HepG2 (cell line): ENCODE measurements around the gene ADORA2B. TPM values are rescaled to one million over a fixed set of nuclear protein-coding genes. Genes with fewer than 3 reads are reported as not detected.

Experiments
- ATAC-seq: fragments of 200-7000 bp; cut with Tn5 transposase; 3 replicates; pipeline ENCODE4 v1.9.1; 2020; ENCODE audit warnings: mild to moderate bottlenecking, moderate library complexity
- BruUV-seq: library from RNA; stranded (reverse); fragments of 400-500 nt; replicated peaks from 2 replicates; lab custom pipeline; 2021; lab: Mats Ljungman, UMichigan
- CTCF ChIA-PET: fragments of 300-600 bp; formaldehyde crosslinking; extraction: SDS; loops from one replicate; lab custom pipeline; 2021; ENCODE audit warnings: low total read pairs, inconsistent platforms, low intra/inter-chr PET ratio; lab: Yijun Ruan, JAX
- POLR2A ChIA-PET: fragments of 350-600 bp; sonication (Branson Sonifier 250); formaldehyde crosslinking; loops from one replicate; lab custom pipeline; 2020; ENCODE audit warnings: antibody characterized with exemption, inconsistent platforms; lab: Yijun Ruan, JAX
- DNase-seq: peaks from one replicate; pipeline ENCODE4 v3.0.0-alpha.2; 2015; ENCODE audit warnings: low spot score
- FAIRE-seq: peaks from 3 replicates; lab custom pipeline; 2011; peaks lifted over from hg19 to GRCh38; lab: Jason Lieb, UNC
- H2AFZ ChIP-seq: one replicate; pipeline ENCODE4 v1.6.1; 2011; ENCODE audit warnings: low read length, inconsistent platforms
- H3K27ac ChIP-seq: fragments of 300-600 bp; 3 replicates; pipeline ENCODE4 v1.8.0; 2011; ENCODE audit warnings: mixed run types, mild to moderate bottlenecking, mixed read lengths, low read length, inconsistent platforms; ENCODE audit not compliant: insufficient read depth; ENCODE audit errors: extremely low read length
- H3K27me3 ChIP-seq, 2 experiments: fragments of 200-600 bp in 1 of 2; 2 replicates in 1 of 2; 3 replicates in 1 of 2; pipeline versions ENCODE4 v1.6.0 to v1.8.0; 2011; ENCODE audit warnings: low read length in 2 of 2, mild to moderate bottlenecking in 2 of 2, moderate library complexity in 2 of 2, inconsistent platforms in 1 of 2; ENCODE audit not compliant: insufficient read depth in 2 of 2, control insufficient read depth in 1 of 2
- H3K36me3 ChIP-seq, 2 experiments: fragments of 200-600 bp in 1 of 2; replicated peaks in 1 of 2; 2 replicates in 1 of 2; 3 replicates in 1 of 2; pipeline versions ENCODE4 v1.5.1 to v1.8.0; 2011; ENCODE audit warnings: low read length in 2 of 2, inconsistent platforms in 1 of 2; ENCODE audit not compliant: insufficient read depth in 2 of 2, control insufficient read depth in 1 of 2
- H3K4me1 ChIP-seq: 2 replicates; pipeline ENCODE4 v1.5.1; 2012; ENCODE audit warnings: low read length, inconsistent platforms; ENCODE audit not compliant: insufficient read depth
- H3K4me2 ChIP-seq: 2 replicates; pipeline ENCODE4 v1.6.0; 2011; ENCODE audit warnings: low read depth, low read length, inconsistent platforms
- H3K4me3 ChIP-seq, 3 experiments: fragments of 200-600 bp in 1 of 3; sonication (generic), shearing (Covaris generic) in 1 of 3; replicated peaks in 1 of 3; 2 replicates each; pipeline ENCODE4 v1.5.1; 2011 to 2016; ENCODE audit warnings: low read length in 3 of 3, inconsistent platforms in 2 of 3, low read depth in 2 of 3, mild to moderate bottlenecking in 2 of 3, control low read depth in 1 of 3, mixed read lengths in 1 of 3; ENCODE audit not compliant: insufficient read depth in 1 of 3
- H3K79me2 ChIP-seq: one replicate; pipeline ENCODE4 v1.6.1; 2011; ENCODE audit warnings: low read length, inconsistent platforms; ENCODE audit not compliant: insufficient read depth
- H3K9ac ChIP-seq: 2 replicates; pipeline ENCODE4 v1.6.0; 2011; ENCODE audit warnings: mild to moderate bottlenecking, low read depth, low read length, inconsistent platforms; ENCODE audit not compliant: insufficient read depth
- H3K9me3 ChIP-seq: 2 replicates; pipeline ENCODE4 v1.5.1; 2012; ENCODE audit warnings: mild to moderate bottlenecking, low read length
- H4K20me1 ChIP-seq: 2 replicates; pipeline ENCODE4 v1.6.0; 2011; ENCODE audit warnings: inconsistent platforms, mild to moderate bottlenecking, low read length, moderate library complexity; ENCODE audit not compliant: insufficient read depth
- BHLHE40 ChIP-seq: IDR thresholded peaks from 2 replicates; pipeline ENCODE4 v1.6.1; 2011; ENCODE audit warnings: low read length, improper control_type of control experiment
- HOXA3 ChIP-seq: sonication (generic); formaldehyde crosslinking; IDR thresholded peaks from 2 replicates; pipeline ENCODE4 v1.5.0; 2020; ENCODE audit warnings: missing genetic modification reagents
- JUN ChIP-seq: sonication (generic); formaldehyde crosslinking; IDR thresholded peaks from 2 replicates; pipeline ENCODE4 v1.4.0; 2020; ENCODE audit warnings: mild to moderate bottlenecking, missing genetic modification reagents
- NFKBIZ ChIP-seq: IDR thresholded peaks from 2 replicates; pipeline ENCODE4 v1.6.1; 2018; ENCODE audit warnings: missing genetic modification reagents, missing compliant biosample characterization
- NKX3-1 ChIP-seq: sonication (generic); formaldehyde crosslinking; IDR thresholded peaks from 2 replicates; pipeline ENCODE4 v1.5.0; 2020; ENCODE audit warnings: missing genetic modification reagents
- PBX3 ChIP-seq: sonication (generic); formaldehyde crosslinking; IDR thresholded peaks from 2 replicates; pipeline ENCODE4 v1.8.1; 2023; ENCODE audit warnings: missing genetic modification reagents, inconsistent platforms, borderline replicate concordance
- SOX6 ChIP-seq, 2 experiments: fragments of 450-650 bp in 1 of 2; sonication (generic) in 1 of 2; formaldehyde crosslinking in 1 of 2; IDR thresholded peaks; 2 replicates each; pipeline versions ENCODE4 v1.4.0 to v1.6.1; 2017 to 2020; ENCODE audit warnings: antibody characterized with exemption in 1 of 2, mild to moderate bottlenecking in 1 of 2, missing genetic modification reagents in 1 of 2
- TFDP1 ChIP-seq: IDR thresholded peaks from 2 replicates; pipeline ENCODE4 v1.6.1; 2016; ENCODE audit warnings: missing compliant biosample characterization, missing genetic modification reagents, borderline replicate concordance
- TRIM22 ChIP-seq: fragments of 450-650 bp; IDR thresholded peaks from 2 replicates; pipeline ENCODE4 v1.6.1; 2017
- U2AF2 ChIP-seq: fragments of 200-400 bp; formaldehyde crosslinking; IDR thresholded peaks from 2 replicates; pipeline ENCODE4 v1.6.1; 2017; ENCODE audit warnings: low read depth, mild to moderate bottlenecking, low read length
- ZNF660 ChIP-seq: sonication (generic); formaldehyde crosslinking; IDR thresholded peaks from 2 replicates; pipeline ENCODE4 v1.5.1; 2020; ENCODE audit warnings: mild to moderate bottlenecking, low read depth, missing genetic modification reagents, borderline replicate concordance
- ZNF704 ChIP-seq: sonication (generic); formaldehyde crosslinking; IDR thresholded peaks from 2 replicates; pipeline ENCODE4 v1.8.1; 2023; ENCODE audit warnings: mild to moderate bottlenecking, inconsistent platforms, moderate library complexity, missing genetic modification reagents, borderline replicate concordance
- ZNF777 ChIP-seq: sonication (generic); formaldehyde crosslinking; IDR thresholded peaks from 2 replicates; pipeline ENCODE4 v1.4.0; 2020; ENCODE audit warnings: missing genetic modification reagents
- ZSCAN30 ChIP-seq: sonication (generic); formaldehyde crosslinking; IDR thresholded peaks from 2 replicates; pipeline ENCODE4 v1.5.0; 2020; ENCODE audit warnings: mild to moderate bottlenecking, missing genetic modification reagents
- WGBS: methylation state at CpG from one replicate; pipeline ENCODE4 v1.1.6; 2017; ENCODE audit warnings: low lambda C conversion rate; 5-methylcytosine and 5-hydroxymethylcytosine counted together
- in situ Hi-C: cut with HindIII; loops from 2 replicates; pipeline ENCODE4 v1.10.0; 2017; ENCODE audit warnings: low pct_unique_long_range_greater_than_20kb; ENCODE audit not compliant: extremely low pct_ligation_motif_present
- intact Hi-C: fragments of 100-400 bp; cut with micrococcal nuclease; formaldehyde crosslinking; loops from one replicate; pipeline ENCODE4 v1.10.0; 2022; ENCODE audit not compliant: unreplicated experiment
- polyA plus RNA-seq, 8 experiments: library from polyadenylated mRNA; depleted of rRNA in 3 of 8; stranded (reverse) in 7 of 8; unstranded in 1 of 8; fragments of >200 nt; fragmentation: Illumina TruSeq in 4 of 8; extraction: Trizol in 4 of 8; gene quantifications; 2 replicates each; pipeline versions ENCODE4 v1.2.1 to v1.2.3, GENCODE V29; 2011 to 2016; ENCODE audit warnings: low read depth in 4 of 8, missing spikeins in 1 of 8, mixed read lengths in 1 of 8; ENCODE audit not compliant: insufficient read depth in 1 of 8
- total RNA-seq, 5 experiments: library from RNA; depleted of rRNA; stranded (reverse); fragments of >200 nt; fragmentation: Illumina TruSeq; extraction: Trizol; gene quantifications; 2 replicates each; pipeline ENCODE4 v1.2.3, GENCODE V29; 2016; ENCODE audit warnings: low read depth in 1 of 5
- TF ChIP-seq, protein P1 (sequence below): sonication (generic); formaldehyde crosslinking; IDR thresholded peaks from 2 replicates; pipeline ENCODE4 v1.8.1; 2022; ENCODE audit warnings: mild to moderate bottlenecking, missing genetic modification reagents
- TF ChIP-seq, protein P2 (sequence below): IDR thresholded peaks from 2 replicates; pipeline ENCODE4 v1.6.1; 2016

Gene ADORA2B
- total and polyA plus RNA-seq, 2 of the 13 experiments (the other 11 are each of a cell fraction or from before 2014, with no cell fraction given): 10.4 to 20.0 TPM

GRCh38 chr17:15915961-15916360, 29.0 kb upstream of the ADORA2B start (continued):
- TF ChIP-seq, protein P1, sequence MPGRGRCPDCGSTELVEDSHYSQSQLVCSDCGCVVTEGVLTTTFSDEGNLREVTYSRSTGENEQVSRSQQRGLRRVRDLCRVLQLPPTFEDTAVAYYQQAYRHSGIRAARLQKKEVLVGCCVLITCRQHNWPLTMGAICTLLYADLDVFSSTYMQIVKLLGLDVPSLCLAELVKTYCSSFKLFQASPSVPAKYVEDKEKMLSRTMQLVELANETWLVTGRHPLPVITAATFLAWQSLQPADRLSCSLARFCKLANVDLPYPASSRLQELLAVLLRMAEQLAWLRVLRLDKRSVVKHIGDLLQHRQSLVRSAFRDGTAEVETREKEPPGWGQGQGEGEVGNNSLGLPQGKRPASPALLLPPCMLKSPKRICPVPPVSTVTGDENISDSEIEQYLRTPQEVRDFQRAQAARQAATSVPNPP (CRISPR knock-in tag): no peak
- TF ChIP-seq PBX3 (no peak), SOX6 (IDR thresholded peaks at IDR 0.05) (no peak), SOX6 (CRISPR knock-in tag; IDR thresholded peaks at IDR 0.05) (no peak)
- TF ChIP-seq, all 625 proteins: peak for 0

GRCh38 chr17:15917021-15917437, 27.9 kb upstream of the ADORA2B start:
- H3K27me3 ChIP-seq: peaks cover 0 to 2% of the 10 kb centered on the region in 2 experiments; a peak in 1 of 5 replicates
- intact Hi-C loops (no loop called here), in situ Hi-C loops (no loop called here)
- no peaks in the 10 kb centered on the region for H3K79me2 ChIP-seq
- no TSS peak for BruUV-seq
- no peaks in the 10 kb centered on the region for H3K36me3 ChIP-seq
- H3K4me3 ChIP-seq: no peak overlapping the region
- no peak for DNase-seq
- H3K9me3 ChIP-seq: no peaks in the 10 kb centered on the region
- H3K27ac ChIP-seq: no peak overlapping the region
- peaks cover 13% of the 10 kb centered on the region for H3K4me1 ChIP-seq
- no peak for ATAC-seq
- H4K20me1 ChIP-seq: no peaks in the 10 kb centered on the region
- 49% methylated on average over 5 of the region's 20 CpGs for WGBS
- no peak overlapping the region for H2AFZ ChIP-seq
- no peak overlapping the region for H3K9ac ChIP-seq
- no peak overlapping the region for H3K4me2 ChIP-seq
- POLR2A ChIA-PET: no interaction called here
- CTCF ChIA-PET: no interaction called here
- no peak for FAIRE-seq
- TF ChIP-seq ZNF777 (CRISPR knock-in tag) (no peak), BHLHE40 (no peak), NFKBIZ (CRISPR knock-in tag) (no peak), JUN (CRISPR knock-in tag) (no peak), ZNF660 (no peak), TFDP1 (CRISPR knock-in tag) (no peak), NKX3-1 (CRISPR knock-in tag) (no peak), TRIM22 (no peak), U2AF2 (no peak), ZNF704 (no peak), ZSCAN30 (CRISPR knock-in tag) (no peak), HOXA3 (CRISPR knock-in tag) (no peak)
- TF ChIP-seq, protein P2, sequence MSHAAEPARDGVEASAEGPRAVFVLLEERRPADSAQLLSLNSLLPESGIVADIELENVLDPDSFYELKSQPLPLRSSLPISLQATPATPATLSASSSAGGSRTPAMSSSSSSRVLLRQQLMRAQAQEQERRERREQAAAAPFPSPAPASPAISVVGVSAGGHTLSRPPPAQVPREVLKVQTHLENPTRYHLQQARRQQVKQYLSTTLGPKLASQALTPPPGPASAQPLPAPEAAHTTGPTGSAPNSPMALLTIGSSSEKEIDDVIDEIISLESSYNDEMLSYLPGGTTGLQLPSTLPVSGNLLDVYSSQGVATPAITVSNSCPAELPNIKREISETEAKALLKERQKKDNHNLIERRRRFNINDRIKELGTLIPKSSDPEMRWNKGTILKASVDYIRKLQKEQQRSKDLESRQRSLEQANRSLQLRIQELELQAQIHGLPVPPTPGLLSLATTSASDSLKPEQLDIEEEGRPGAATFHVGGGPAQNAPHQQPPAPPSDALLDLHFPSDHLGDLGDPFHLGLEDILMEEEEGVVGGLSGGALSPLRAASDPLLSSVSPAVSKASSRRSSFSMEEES: no peak
